ENCODE data around the gene APOBEC3G. TPM values are rescaled to one million over a fixed set of nuclear protein-coding genes. Genes with fewer than 3 reads are reported as not detected.
"Not testable (repeated sequence)": the region's sequence is repeated elsewhere in the genome, so short reads cannot be mapped to it uniquely, and the experiment has no call there.

The APOBEC3G gene
- total and polyA plus RNA-seq, 12 donors = 1.9 to 17.7 (median 3.1) TPM

DNA sequence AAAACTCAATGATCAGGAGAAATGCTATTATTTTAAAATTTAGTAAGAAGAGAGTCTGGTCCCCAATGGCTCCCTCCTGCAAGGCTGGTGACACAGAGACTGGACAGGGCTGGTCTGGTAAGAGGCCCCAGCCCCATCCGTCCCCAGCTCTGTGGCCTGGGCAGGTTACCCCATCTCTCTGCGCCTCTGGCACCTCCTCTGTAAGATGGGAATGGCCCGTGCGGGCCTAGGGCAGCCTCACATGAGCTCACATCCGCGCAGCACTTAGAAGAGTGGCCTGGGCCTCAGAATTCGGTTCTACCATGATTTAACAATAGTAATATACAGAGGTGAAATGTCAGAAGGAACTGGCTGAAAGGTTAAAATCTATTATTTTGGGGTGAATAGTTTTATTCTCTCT is 35.2 kb upstream of the APOBEC3G start:
- no peak for TF ChIP-seq CTCF (IDR thresholded peaks at IDR 0.05)
- DNase-seq (no peak), ATAC-seq (no peak)
- Histone ChIP-seq H3K27ac (peak overlapping the region in 3 of 10 donors; percentile 83 to 93 (median 89)), H3K4me3 (peak overlapping the region in 3 of 10 donors; percentile 64 to 80 (median 68)), H3K4me1 (peaks cover 4 to 21% (median 12%) of the 10 kb centered on the region in 9 donors), H3K9me3 (no peaks in the 10 kb centered on the region), H3K36me3 (peaks cover 0 to 20% (median 0%) of the 10 kb centered on the region in 9 donors), H3K27me3 (no peaks in the 10 kb centered on the region)
- intact Hi-C loops (cut with DNase I) = no loop called here
- 96 to 97% methylated on average over 7 of the region's 7 CpGs for WGBS, 2 donors

DNA sequence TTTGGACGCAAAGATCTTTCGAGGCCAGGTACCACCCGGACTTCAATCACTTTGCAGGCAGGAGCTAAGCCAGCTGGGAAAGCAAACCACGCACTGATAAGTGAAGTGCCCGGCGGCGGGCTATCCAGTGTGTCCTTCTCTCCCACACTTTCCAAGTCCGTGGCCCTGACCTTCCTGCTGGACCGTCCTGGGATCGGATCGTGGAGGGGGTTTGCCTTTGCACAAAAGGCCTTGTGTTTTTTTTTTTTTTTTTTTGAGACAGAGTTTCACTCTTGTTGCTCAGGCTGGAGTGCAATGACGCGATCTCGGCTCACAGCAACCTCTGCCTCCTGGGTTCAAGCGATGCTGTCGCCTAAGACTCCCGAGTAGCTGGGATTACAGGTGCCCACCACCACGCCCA is 34.0 kb upstream of the APOBEC3G start:
- H3K27ac ChIP-seq; DNase-seq; ATAC-seq; H3K27me3 ChIP-seq; intact Hi-C loops (cut with DNase I); H3K9me3 ChIP-seq; H3K4me3 ChIP-seq: not testable (repeated sequence)
- Histone ChIP-seq H3K36me3 (peaks cover 0 to 20% (median 0%) of the 10 kb centered on the region in 9 donors), H3K4me1 (peaks cover 4 to 21% (median 12%) of the 10 kb centered on the region in 9 donors)
- WGBS, 2 donors = 91 to 95% methylated on average over 16 to 18 of the region's 18 CpGs

DNA sequence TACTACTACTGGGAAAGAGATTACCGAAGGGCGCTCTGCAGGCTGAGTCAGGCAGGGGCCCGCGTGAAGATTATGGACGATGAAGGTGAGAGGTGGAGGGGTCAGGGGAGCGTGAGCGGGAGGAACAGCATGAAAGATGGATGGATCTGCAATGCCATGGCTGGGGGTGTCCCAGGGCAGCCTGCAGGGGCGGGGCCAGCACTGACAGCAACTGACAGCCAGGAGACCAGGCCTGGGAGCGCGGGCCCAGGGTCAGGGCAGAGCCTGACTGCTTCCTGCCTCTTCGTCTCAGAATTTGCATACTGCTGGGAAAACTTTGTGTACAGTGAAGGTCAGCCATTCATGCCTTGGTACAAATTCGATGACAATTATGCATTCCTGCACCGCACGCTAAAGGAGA is 31.9 kb upstream of the APOBEC3G start:
- ATAC-seq; H3K27ac ChIP-seq; H3K27me3 ChIP-seq; intact Hi-C loops (cut with DNase I); DNase-seq; H3K4me3 ChIP-seq; H3K9me3 ChIP-seq: not testable (repeated sequence)
- H3K36me3 ChIP-seq = peaks cover 0 to 20% (median 0%) of the 10 kb centered on the region in 9 donors
- 86 to 87% methylated on average over 14 of the region's 14 CpGs for WGBS, 2 donors
- H3K4me1 ChIP-seq = peaks cover 4 to 17% (median 12%) of the 10 kb centered on the region in 9 donors

DNA sequence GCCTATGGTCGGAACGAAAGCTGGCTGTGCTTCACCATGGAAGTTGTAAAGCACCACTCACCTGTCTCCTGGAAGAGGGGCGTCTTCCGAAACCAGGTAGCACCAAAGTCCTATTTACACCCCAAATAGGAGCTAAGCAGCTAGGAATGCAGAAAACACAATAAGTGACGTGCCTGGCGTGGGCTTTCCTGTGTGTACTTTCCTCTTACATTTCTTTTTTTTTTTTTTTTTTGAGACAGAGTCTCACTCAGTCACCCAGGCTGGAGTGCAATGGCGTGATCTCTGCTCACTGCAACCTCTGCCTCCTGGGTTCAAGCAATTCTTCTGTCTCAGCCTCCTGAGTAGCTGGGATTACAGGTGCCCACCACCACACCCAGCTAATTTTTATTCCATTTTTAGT is 27.6 kb upstream of the APOBEC3G start:
- H3K27ac ChIP-seq; H3K27me3 ChIP-seq; intact Hi-C loops (cut with DNase I); H3K9me3 ChIP-seq; H3K4me3 ChIP-seq; H3K4me1 ChIP-seq; DNase-seq; ATAC-seq: not testable (repeated sequence)
- WGBS, 2 donors = 87 to 94% methylated on average over 7 of the region's 7 CpGs
- H3K36me3 ChIP-seq = peaks cover 0 to 12% (median 0%) of the 10 kb centered on the region in 9 donors

DNA sequence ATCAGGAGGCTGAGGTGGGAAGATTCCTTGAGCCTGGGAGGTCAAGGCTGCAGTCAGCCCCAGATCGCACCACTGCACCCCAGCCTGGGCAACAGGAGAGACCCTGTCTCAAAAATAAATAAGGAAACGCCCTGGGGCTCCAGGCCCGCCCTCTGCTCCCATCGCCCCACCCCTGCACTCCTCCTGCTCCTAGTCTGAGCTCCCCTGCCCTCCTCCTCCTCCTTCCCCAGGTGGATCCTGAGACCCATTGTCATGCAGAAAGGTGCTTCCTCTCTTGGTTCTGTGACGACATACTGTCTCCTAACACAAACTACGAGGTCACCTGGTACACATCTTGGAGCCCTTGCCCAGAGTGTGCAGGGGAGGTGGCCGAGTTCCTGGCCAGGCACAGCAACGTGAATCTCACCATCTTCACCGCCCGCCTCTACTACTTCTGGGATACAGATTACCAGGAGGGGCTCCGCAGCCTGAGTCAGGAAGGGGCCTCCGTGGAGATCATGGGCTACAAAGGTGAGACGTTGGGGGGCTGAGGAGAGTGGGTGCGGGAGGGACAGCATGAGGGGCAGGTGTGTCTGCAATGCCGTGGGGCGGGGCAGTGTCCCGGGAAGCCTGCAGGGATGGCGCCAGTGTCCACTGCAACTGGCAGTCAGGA is 25.1 kb upstream of the APOBEC3G start:
- ATAC-seq; H3K4me1 ChIP-seq; intact Hi-C loops (cut with DNase I); H3K4me3 ChIP-seq; H3K36me3 ChIP-seq; H3K9me3 ChIP-seq; H3K27me3 ChIP-seq; H3K27ac ChIP-seq; DNase-seq: not testable (repeated sequence)
- WGBS, 2 donors = 75 to 81% methylated on average over 15 to 16 of the region's 18 CpGs

DNA sequence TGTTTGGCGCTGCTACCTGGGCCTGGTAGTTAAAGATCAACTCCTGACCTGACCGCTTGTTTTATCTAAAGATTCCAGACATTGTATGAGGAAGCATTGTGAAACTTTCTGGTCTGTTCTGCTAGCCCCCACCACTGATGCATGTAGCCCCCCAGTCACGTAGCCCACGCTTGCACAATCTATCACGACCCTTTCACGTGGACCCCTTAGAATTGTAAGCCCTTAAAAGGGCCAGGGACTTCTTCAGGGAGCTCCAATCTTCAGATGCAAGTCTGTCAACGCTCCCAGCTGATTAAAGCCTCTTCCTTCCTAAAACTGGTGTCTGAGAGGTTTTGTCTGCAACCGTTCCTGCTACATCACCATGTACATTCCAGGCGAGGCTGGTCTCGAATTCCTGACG is 21.4 kb upstream of the APOBEC3G start:
- no peak for ATAC-seq
- Histone ChIP-seq H3K36me3 (no peaks in the 10 kb centered on the region), H3K4me1 (no peaks in the 10 kb centered on the region), H3K27ac (no peak overlapping the region), H3K9me3 (peaks cover 0 to 6% (median 0%) of the 10 kb centered on the region in 11 donors), H3K4me3 (no peak overlapping the region), H3K27me3 (no peaks in the 10 kb centered on the region)
- TF ChIP-seq CTCF (IDR thresholded peaks at IDR 0.05) = no peak
- WGBS, 2 donors = 95% methylated on average over 11 of the region's 11 CpGs
- DNase-seq = no peak
- intact Hi-C loops (cut with DNase I) = no loop called here

GRCh38 chr22:39061290-39061689 is 15.8 kb upstream of the APOBEC3G start:
- H3K27me3 ChIP-seq; DNase-seq; H3K4me3 ChIP-seq; H3K9me3 ChIP-seq; ATAC-seq; H3K27ac ChIP-seq; intact Hi-C loops (cut with DNase I); H3K4me1 ChIP-seq; H3K36me3 ChIP-seq: not testable (repeated sequence)
- WGBS, 2 donors = 62 to 64% methylated on average over 6 of the region's 6 CpGs

DNA sequence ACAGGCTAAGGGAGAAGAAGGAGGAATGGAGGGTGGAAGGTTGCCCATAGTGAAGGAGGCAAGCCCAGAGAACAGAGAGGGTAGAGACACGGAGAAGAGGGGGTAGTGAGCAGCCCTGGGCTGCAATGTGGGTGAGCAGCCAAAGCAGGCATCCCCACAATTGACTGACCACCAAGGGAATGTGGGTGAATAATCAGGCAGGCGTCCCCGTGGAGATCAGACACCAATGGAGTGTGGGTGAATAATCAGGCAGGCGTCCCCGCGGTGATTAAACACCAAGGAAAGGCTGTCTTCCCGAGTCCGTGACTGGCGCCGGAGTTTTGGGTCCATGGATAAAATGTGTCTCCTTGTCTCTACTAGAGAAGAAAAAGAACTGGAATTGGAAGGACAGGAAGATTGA is 15.1 kb upstream of the APOBEC3G start:
- intact Hi-C loops (cut with DNase I); ATAC-seq; H3K9me3 ChIP-seq; H3K36me3 ChIP-seq; H3K4me3 ChIP-seq; H3K27me3 ChIP-seq; H3K27ac ChIP-seq; H3K4me1 ChIP-seq; DNase-seq: not testable (repeated sequence)
- WGBS, 2 donors = 86 to 87% methylated on average over 10 of the region's 10 CpGs

DNA sequence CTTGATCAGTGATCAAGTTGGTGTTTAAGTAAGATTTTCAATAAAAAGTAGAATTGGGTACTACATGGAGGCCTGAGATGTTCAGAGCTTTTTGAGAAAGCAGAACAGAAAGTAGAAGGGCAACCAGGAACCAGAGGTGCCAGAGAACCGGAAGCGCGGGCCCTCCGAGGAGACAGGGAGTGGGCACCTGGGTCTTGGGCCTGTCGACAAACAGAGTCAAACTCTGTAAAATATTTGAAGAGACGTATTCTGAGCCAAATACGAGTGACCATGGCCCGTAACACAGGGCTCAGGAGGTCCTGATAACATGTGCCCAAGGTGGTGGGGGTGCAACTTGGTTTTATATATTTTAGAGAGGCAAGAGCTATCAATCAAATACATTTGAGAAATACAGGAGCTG is 13.2 kb upstream of the APOBEC3G start:
- H3K27ac ChIP-seq; intact Hi-C loops (cut with DNase I); ATAC-seq; H3K27me3 ChIP-seq; H3K9me3 ChIP-seq; DNase-seq; H3K36me3 ChIP-seq; H3K4me3 ChIP-seq; H3K4me1 ChIP-seq: not testable (repeated sequence)
- WGBS, 2 donors = 90 to 94% methylated on average over 8 of the region's 8 CpGs
